NB4 (cell line): ENCODE results near the gene CCDC154.

Experiments used
- MAX ChIP-seq: IDR thresholded peaks from 2 replicates; pipeline ENCODE4 v1.6.1; 2011; ENCODE audit warnings: low read depth, low read length
- MYC ChIP-seq: IDR thresholded peaks from 2 replicates; pipeline ENCODE4 v1.6.1; 2011; ENCODE audit warnings: low read depth, low read length
- POLR2A ChIP-seq: IDR thresholded peaks from 2 replicates; pipeline ENCODE4 v1.6.1; 2011; ENCODE audit warnings: mild to moderate bottlenecking; ENCODE audit not compliant: insufficient read length; ENCODE audit errors: extremely low read depth
- TF ChIP-seq, protein P1 (sequence below): IDR thresholded peaks from one replicate; pipeline ENCODE4 v1.5.1; 2012; ENCODE audit warnings: low read depth, low read length

DNA sequence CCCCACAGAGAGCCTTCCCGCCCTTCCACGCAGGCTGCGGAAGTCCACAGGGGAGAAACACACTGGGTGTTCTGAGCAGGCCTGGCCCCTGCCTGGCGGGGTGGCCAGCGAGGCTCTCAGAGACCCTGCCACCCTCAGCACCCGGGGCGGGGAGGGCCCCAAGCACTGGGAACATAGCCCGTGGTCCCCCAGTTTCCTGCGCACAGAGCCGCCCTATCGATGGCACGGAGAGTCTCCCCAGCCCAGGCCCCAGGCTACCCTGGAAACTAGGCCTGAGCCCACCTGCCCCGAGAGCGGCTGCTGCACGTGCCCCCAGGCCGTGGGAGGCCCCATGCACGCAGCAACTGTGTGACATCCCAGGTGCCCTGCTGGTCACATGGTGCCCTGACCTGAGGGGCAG lies 10.2 kb upstream of the CCDC154 start:
- TF ChIP-seq, protein P1, sequence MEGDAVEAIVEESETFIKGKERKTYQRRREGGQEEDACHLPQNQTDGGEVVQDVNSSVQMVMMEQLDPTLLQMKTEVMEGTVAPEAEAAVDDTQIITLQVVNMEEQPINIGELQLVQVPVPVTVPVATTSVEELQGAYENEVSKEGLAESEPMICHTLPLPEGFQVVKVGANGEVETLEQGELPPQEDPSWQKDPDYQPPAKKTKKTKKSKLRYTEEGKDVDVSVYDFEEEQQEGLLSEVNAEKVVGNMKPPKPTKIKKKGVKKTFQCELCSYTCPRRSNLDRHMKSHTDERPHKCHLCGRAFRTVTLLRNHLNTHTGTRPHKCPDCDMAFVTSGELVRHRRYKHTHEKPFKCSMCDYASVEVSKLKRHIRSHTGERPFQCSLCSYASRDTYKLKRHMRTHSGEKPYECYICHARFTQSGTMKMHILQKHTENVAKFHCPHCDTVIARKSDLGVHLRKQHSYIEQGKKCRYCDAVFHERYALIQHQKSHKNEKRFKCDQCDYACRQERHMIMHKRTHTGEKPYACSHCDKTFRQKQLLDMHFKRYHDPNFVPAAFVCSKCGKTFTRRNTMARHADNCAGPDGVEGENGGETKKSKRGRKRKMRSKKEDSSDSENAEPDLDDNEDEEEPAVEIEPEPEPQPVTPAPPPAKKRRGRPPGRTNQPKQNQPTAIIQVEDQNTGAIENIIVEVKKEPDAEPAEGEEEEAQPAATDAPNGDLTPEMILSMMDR, result no peak
- no peak for TF ChIP-seq POLR2A
- TF ChIP-seq MAX, result no peak
- no peak for TF ChIP-seq MYC
